Measurements from ENCODE around the gene DENND5B.

Gene DENND5B

GRCh38 chr12:31369712-31370521 is 221.0 kb downstream of the DENND5B start:
- DNase-seq (ENCODE audit: extremely low spot score): peak; percentile 49
- no peak for TF ChIP-seq ARNT (IDR thresholded peaks at IDR 0.05)
- no peak for TF ChIP-seq BHLHE40 (IDR thresholded peaks at IDR 0.05; ENCODE audit: borderline replicate concordance)
- no peak for TF ChIP-seq TARDBP (IDR thresholded peaks at IDR 0.05)
- no peak for TF ChIP-seq SUZ12 (IDR thresholded peaks at IDR 0.05)
- no peak for TF ChIP-seq FOXM1 (IDR thresholded peaks at IDR 0.05; ENCODE audit: borderline replicate concordance)
- CTCF ChIA-PET: interaction anchor here (0.6 kb wide), 2 partner anchors 25 to 725 kb away, joined by 3 to 4 read pairs; no protein-coding TSS in a partner anchor
- POLR2A ChIA-PET: interaction anchor here (0.7 to 1.9 kb wide), 6 partner anchors 23 to 289 kb away, joined by 3 to 11 read pairs (median 6); partner anchors contain the start of gene SINHCAF

- POLR2A ChIA-PET: interaction anchor here (1.1 to 1.2 kb wide), 3 partner anchors 10 to 43 kb away, joined by 3 read pairs; partner anchors contain the start of gene SINHCAF
- DNase-seq (ENCODE audit: extremely low spot score): peak; percentile 23
- CTCF ChIA-PET: no interaction called here
- TF ChIP-seq FOXA1 (IDR thresholded peaks at IDR 0.05) (no peak), NFRKB (IDR thresholded peaks at IDR 0.05) (no peak), SP1 (IDR thresholded peaks at IDR 0.05) (no peak), SUZ12 (IDR thresholded peaks at IDR 0.05) (no peak), PKNOX1 (IDR thresholded peaks at IDR 0.05) (no peak), ZNF384 (IDR thresholded peaks at IDR 0.05) (no peak), TARDBP (IDR thresholded peaks at IDR 0.05) (no peak), CTBP1 (IDR thresholded peaks at IDR 0.05; ENCODE audit: borderline replicate concordance) (no peak), L3MBTL2 (conservative IDR thresholded peaks at IDR 0.05) (no peak)
These were observed 222.1 kb downstream of the DENND5B start for GRCh38 chr12:31368666-31369361.

- CTCF ChIA-PET: no interaction called here
- TF ChIP-seq FOXM1 (IDR thresholded peaks at IDR 0.05; ENCODE audit: borderline replicate concordance): no peak
These were observed 224.8 kb downstream of the DENND5B start for GRCh38 chr12:31366104-31366621.

GRCh38 chr12:31363831-31364230 is 227.1 kb downstream of the DENND5B start:
- DNase-seq (ENCODE audit: extremely low spot score): no peak
- ChIA-PET POLR2A (interaction anchor here (1.3 to 1.4 kb wide), 2 partner anchors 11 kb away, joined by 3 to 4 read pairs; no protein-coding TSS in a partner anchor), CTCF (interaction anchor here (1.7 kb wide), 1 partner anchor 11 kb away, joined by 3 read pairs; no protein-coding TSS in a partner anchor)
- TF ChIP-seq L3MBTL2 (conservative IDR thresholded peaks at IDR 0.05): no peak
- no peak for TF ChIP-seq TARDBP (IDR thresholded peaks at IDR 0.05)
- TF ChIP-seq SP1 (IDR thresholded peaks at IDR 0.05): no peak
- TF ChIP-seq ZNF384 (IDR thresholded peaks at IDR 0.05): no peak
- TF ChIP-seq ARNT (IDR thresholded peaks at IDR 0.05): no peak
- no peak for TF ChIP-seq FOXA1 (IDR thresholded peaks at IDR 0.05)

More at GRCh38 chr12:31366104-31366621, 224.8 kb downstream of the DENND5B start:
- DNase-seq (ENCODE audit: extremely low spot score): no peak
- POLR2A ChIA-PET: no interaction called here

- ChIA-PET CTCF (interaction anchor here (1.7 kb wide), 1 partner anchor 11 kb away, joined by 3 read pairs; no protein-coding TSS in a partner anchor), POLR2A (interaction anchor here (1.3 to 1.9 kb wide), 3 partner anchors 11 to 37 kb away, joined by 3 to 9 read pairs (median 4); partner anchors contain the start of gene SINHCAF)
- TF ChIP-seq FOXM1 (IDR thresholded peaks at IDR 0.05; ENCODE audit: borderline replicate concordance) (no peak), FOXA1 (IDR thresholded peaks at IDR 0.05) (no peak), BHLHE40 (IDR thresholded peaks at IDR 0.05; ENCODE audit: borderline replicate concordance) (no peak), HDGF (IDR thresholded peaks at IDR 0.05; ENCODE audit: borderline replicate concordance) (no peak), FOXK2 (IDR thresholded peaks at IDR 0.05) (no peak), LEF1 (IDR thresholded peaks at IDR 0.05; ENCODE audit: borderline replicate concordance) (no peak), ZNF384 (IDR thresholded peaks at IDR 0.05) (no peak), ARNT (IDR thresholded peaks at IDR 0.05) (no peak), L3MBTL2 (conservative IDR thresholded peaks at IDR 0.05) (no peak), TARDBP (IDR thresholded peaks at IDR 0.05) (no peak), PKNOX1 (IDR thresholded peaks at IDR 0.05) (no peak), NFRKB (IDR thresholded peaks at IDR 0.05) (no peak), SP1 (IDR thresholded peaks at IDR 0.05) (no peak), CTBP1 (IDR thresholded peaks at IDR 0.05; ENCODE audit: borderline replicate concordance) (no peak)
- no peak for DNase-seq (ENCODE audit: extremely low spot score)
These were observed 227.5 kb downstream of the DENND5B start for GRCh38 chr12:31363416-31363809.

GRCh38 chr12:31362759-31363415 is 228.0 kb downstream of the DENND5B start:
- CTCF ChIA-PET: interaction anchor here (1.7 kb wide), 1 partner anchor 10 kb away, joined by 3 read pairs; no protein-coding TSS in a partner anchor
- TF ChIP-seq FOXK2 (IDR thresholded peaks at IDR 0.05): no peak
- TF ChIP-seq L3MBTL2 (conservative IDR thresholded peaks at IDR 0.05): peak; percentile 57; the same call in 1 of the 2 replicates
- DNase-seq (ENCODE audit: extremely low spot score): no peak
- POLR2A ChIA-PET: interaction anchor here (1.0 to 1.9 kb wide), 4 partner anchors 10 to 37 kb away, joined by 3 to 9 read pairs (median 4); partner anchors contain the start of gene SINHCAF

All from HEK293T (cell line).